GM23338 (cell line): Measurements from ENCODE around the gene SLC44A4. TPM values are rescaled to one million over a fixed set of nuclear protein-coding genes. Genes with fewer than 3 reads are reported as not detected.
"Not testable (repeated sequence)": the region's sequence is repeated elsewhere in the genome, so short reads cannot be mapped to it uniquely, and the experiment has no call there.

Source experiments
- ATAC-seq: fragments of 200-7000 bp; cut with Tn5 transposase; 3 replicates; pipeline ENCODE4 v1.9.1; 2020
- DNase-seq: peaks from one replicate; pipeline ENCODE4 v3.0.0-alpha.2; 2015; ENCODE audit warnings: low spot score
- H2AFZ ChIP-seq: fragments of 200-600 bp; sonication (generic); 2 replicates; pipeline ENCODE4 v1.8.0; 2016; ENCODE audit warnings: antibody characterized with exemption, mild to moderate bottlenecking, moderate library complexity
- H3F3A ChIP-seq: fragments of 200-600 bp; sonication (generic); replicated peaks from 2 replicates; pipeline ENCODE4 v1.8.0; 2017; ENCODE audit warnings: antibody characterized with exemption, mixed run types, low read depth
- H3K27ac ChIP-seq: fragments of 200-600 bp; sonication (generic); 2 replicates; pipeline ENCODE4 v1.6.1; 2016; ENCODE audit warnings: low read depth
- H3K27me3 ChIP-seq: fragments of 200-600 bp; sonication (generic); 2 replicates; pipeline ENCODE4 v1.8.0; 2016; ENCODE audit warnings: mild to moderate bottlenecking, mixed run types, moderate library complexity; ENCODE audit not compliant: insufficient read depth
- H3K36me3 ChIP-seq: fragments of 200-600 bp; sonication (generic); 2 replicates; pipeline ENCODE4 v1.8.0; 2016; ENCODE audit warnings: mild to moderate bottlenecking; ENCODE audit not compliant: insufficient read depth
- H3K4me1 ChIP-seq: fragments of 200-600 bp; sonication (generic); 2 replicates; pipeline ENCODE4 v1.8.0; 2016; ENCODE audit warnings: mild to moderate bottlenecking, moderate library complexity; ENCODE audit not compliant: insufficient read depth
- H3K4me2 ChIP-seq: fragments of 200-600 bp; sonication (generic); 2 replicates; pipeline ENCODE4 v1.7.1; 2017; ENCODE audit warnings: mixed run types
- H3K4me3 ChIP-seq: fragments of 200-600 bp; sonication (generic); 2 replicates; pipeline ENCODE4 v1.6.1; 2016; ENCODE audit warnings: mixed run types
- H3K79me2 ChIP-seq: fragments of 200-600 bp; sonication (generic); replicated peaks from 2 replicates; pipeline ENCODE4 v1.8.0; 2017; ENCODE audit warnings: mild to moderate bottlenecking; ENCODE audit not compliant: insufficient read depth
- H3K9me2 ChIP-seq: fragments of 200-600 bp; sonication (generic); 2 replicates; pipeline ENCODE4 v1.8.0; 2017; ENCODE audit not compliant: insufficient read depth
- H4K20me1 ChIP-seq: fragments of 200-600 bp; sonication (generic); replicated peaks from 2 replicates; pipeline ENCODE4 v1.8.0; 2017; ENCODE audit warnings: mild to moderate bottlenecking; ENCODE audit not compliant: insufficient read depth
- H3K27ac Mint-ChIP-seq: 2 replicates; pipeline ENCODE4 v1.8.0; 2020; ENCODE audit warnings: inconsistent platforms, mild to moderate bottlenecking, moderate library complexity, mixed read lengths
- H3K27me3 Mint-ChIP-seq: 3 replicates; pipeline ENCODE4 v1.8.0; 2022; ENCODE audit warnings: low read depth, mild to moderate bottlenecking, moderate library complexity, mixed read lengths, inconsistent platforms; ENCODE audit not compliant: insufficient read depth, poor library complexity
- H3K36me3 Mint-ChIP-seq: 3 replicates; pipeline ENCODE4 v1.8.0; 2021; ENCODE audit warnings: low read depth, mild to moderate bottlenecking, inconsistent platforms, moderate library complexity, mixed read lengths
- H3K4me1 Mint-ChIP-seq: 3 replicates; pipeline ENCODE4 v1.8.0; 2020; ENCODE audit warnings: mild to moderate bottlenecking, inconsistent platforms, mixed read lengths
- H3K4me3 Mint-ChIP-seq: 3 replicates; pipeline ENCODE4 v1.8.0; 2021; ENCODE audit warnings: moderate library complexity, mild to moderate bottlenecking, inconsistent platforms, mixed read lengths
- H3K9me3 Mint-ChIP-seq: 3 replicates; pipeline ENCODE4 v1.8.0; 2020; ENCODE audit warnings: moderate library complexity, mild to moderate bottlenecking, inconsistent platforms, mixed read lengths
- CREB1 ChIP-seq: fragments of 250-450 bp; sonication (Bioruptor Pico); IDR thresholded peaks from 2 replicates; pipeline ENCODE4 v1.5.0; 2020; ENCODE audit warnings: low read depth, mild to moderate bottlenecking, moderate library complexity
- CTCF ChIP-seq, 2 experiments: fragments of 200-600 bp in 1 of 2; sonication (generic) in 1 of 2; conservative IDR thresholded peaks; 2 replicates each; pipeline versions ENCODE4 v1.5.1 to v1.6.1; 2016 to 2017; ENCODE audit warnings: antibody characterized with exemption in 2 of 2, low read depth in 2 of 2, mild to moderate bottlenecking in 2 of 2, moderate library complexity in 1 of 2
- ETS1 ChIP-seq: IDR thresholded peaks from 2 replicates; pipeline ENCODE4 v1.6.1; 2016; ENCODE audit warnings: antibody characterized with exemption
- EZH2 ChIP-seq: fragments of 200-600 bp; sonication (generic); IDR thresholded peaks from one replicate; pipeline ENCODE4 v1.8.0; 2017; ENCODE audit warnings: antibody characterized with exemption, mild to moderate bottlenecking, low read depth; ENCODE audit not compliant: unreplicated experiment
- POLR2AphosphoS5 ChIP-seq: IDR thresholded peaks from 2 replicates; pipeline ENCODE4 v1.6.1; 2016; ENCODE audit warnings: antibody characterized with exemption, low read depth
- STAT1 ChIP-seq: IDR thresholded peaks from one replicate; pipeline ENCODE4 v1.6.1; 2016; ENCODE audit warnings: antibody characterized with exemption; ENCODE audit not compliant: unreplicated experiment
- ZNF331 ChIP-seq: fragments of 250-450 bp; sonication (Bioruptor Pico); IDR thresholded peaks from 2 replicates; pipeline ENCODE4 v1.5.0; 2020; ENCODE audit warnings: low read depth, mild to moderate bottlenecking, moderate library complexity
- polyA plus RNA-seq: library from polyadenylated mRNA; unstranded; fragments of >200 nt; fragmentation: Nextera tagmentation; extraction: Ambion mirVana; gene quantifications from 2 replicates; pipeline ENCODE4 v1.2.1, GENCODE V29; 2016
- total RNA-seq: library from RNA; depleted of rRNA; stranded (reverse); fragments of >200 nt; shearing (Covaris generic); gene quantifications from 2 replicates; pipeline ENCODE4 v1.2.3, GENCODE V29; 2014
- TF ChIP-seq, protein P1 (sequence below): IDR thresholded peaks from one replicate; pipeline ENCODE4 v1.6.1; 2018; ENCODE audit warnings: antibody characterized with exemption; ENCODE audit not compliant: unreplicated experiment

SLC44A4 gene
- total and polyA plus RNA-seq, 2 experiments from 2014 or later, result 1.1 to 3.7 TPM

- not testable (repeated sequence) for H3K4me1 Mint-ChIP-seq, H3K4me3 Mint-ChIP-seq, H3F3A ChIP-seq, H3K79me2 ChIP-seq, H3K4me3 ChIP-seq, H3K9me3 Mint-ChIP-seq, H3K36me3 Mint-ChIP-seq, H3K4me2 ChIP-seq, H3K27me3 Mint-ChIP-seq, H3K36me3 ChIP-seq, H3K27ac ChIP-seq, H2AFZ ChIP-seq, ATAC-seq, H3K27me3 ChIP-seq, H4K20me1 ChIP-seq, DNase-seq, H3K27ac Mint-ChIP-seq, H3K9me2 ChIP-seq
- H3K4me1 ChIP-seq, result peaks cover 12% of the 10 kb centered on the region
Observed at GRCh38 chr6:31908255-31908654, 29.5 kb upstream of the SLC44A4 start.

DNA sequence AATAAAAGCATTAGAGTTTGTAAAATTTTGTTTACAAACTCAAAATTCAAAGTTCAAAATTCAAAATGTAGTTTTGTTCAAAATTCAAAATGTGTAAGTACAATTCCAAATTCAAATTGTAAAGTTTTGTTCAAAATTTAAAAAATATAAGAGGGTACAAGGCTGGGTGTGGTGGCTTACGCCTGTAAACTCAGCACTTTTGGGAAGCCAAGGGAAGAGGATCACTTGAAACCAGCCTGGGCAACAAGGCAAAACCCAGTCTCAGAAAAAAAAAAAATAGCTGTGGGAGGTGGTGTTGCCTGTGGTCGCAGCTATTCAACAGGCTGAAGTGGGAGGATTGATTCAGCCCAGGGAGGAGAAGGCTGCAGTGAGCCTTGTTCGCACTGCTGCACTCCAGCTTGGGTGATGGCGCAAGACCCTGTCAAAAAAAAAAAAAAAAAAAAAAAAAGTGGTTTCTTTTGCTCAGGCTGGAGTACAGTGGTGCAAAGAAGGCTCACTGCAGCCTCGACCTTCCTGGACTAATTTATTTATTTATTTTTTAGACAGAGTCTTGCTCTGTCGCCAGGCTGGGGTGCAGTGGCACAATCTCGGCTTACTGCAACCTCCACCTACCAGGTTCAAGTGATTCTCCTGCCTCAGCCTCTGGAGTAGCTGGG, 28.5 kb upstream of the SLC44A4 start:
- Mint-ChIP-seq H3K4me3 (no peak overlapping the region; the same call in 2 of the 3 replicates), H3K27me3 (peaks cover 11% of the 10 kb centered on the region), H3K4me1 (peaks cover 16% of the 10 kb centered on the region), H3K36me3 (no peaks in the 10 kb centered on the region; the same call in 2 of the 3 replicates), H3K27ac (no peak overlapping the region), H3K9me3 (no peaks in the 10 kb centered on the region)
- no peaks in the 10 kb centered on the region for H3K79me2 ChIP-seq
- no peak overlapping the region for H3K27ac ChIP-seq
- DNase-seq, result no peak
- H3K4me1 ChIP-seq, result peaks cover 17% of the 10 kb centered on the region
- H3K4me2 ChIP-seq, result no peak overlapping the region
- no peak overlapping the region for H2AFZ ChIP-seq
- H3K36me3 ChIP-seq, result no peaks in the 10 kb centered on the region
- no peaks in the 10 kb centered on the region for H3K27me3 ChIP-seq
- peak; percentile 41 for ATAC-seq
- H4K20me1 ChIP-seq, result no peaks in the 10 kb centered on the region
- peaks cover 7% of the 10 kb centered on the region; the same call in 1 of the 2 replicates for H3F3A ChIP-seq
- H3K4me3 ChIP-seq, result no peak overlapping the region
- H3K9me2 ChIP-seq, result no peaks in the 10 kb centered on the region
- TF ChIP-seq EZH2 (no peak), CTCF (conservative IDR thresholded peaks at IDR 0.05; ENCODE audit: low read depth in 2 of 2) (no peak), CREB1 (CRISPR knock-in tag) (no peak), STAT1 (no peak), ZNF331 (CRISPR knock-in tag) (no peak), POLR2AphosphoS5 (no peak), ETS1 (no peak)
- TF ChIP-seq, protein P1, sequence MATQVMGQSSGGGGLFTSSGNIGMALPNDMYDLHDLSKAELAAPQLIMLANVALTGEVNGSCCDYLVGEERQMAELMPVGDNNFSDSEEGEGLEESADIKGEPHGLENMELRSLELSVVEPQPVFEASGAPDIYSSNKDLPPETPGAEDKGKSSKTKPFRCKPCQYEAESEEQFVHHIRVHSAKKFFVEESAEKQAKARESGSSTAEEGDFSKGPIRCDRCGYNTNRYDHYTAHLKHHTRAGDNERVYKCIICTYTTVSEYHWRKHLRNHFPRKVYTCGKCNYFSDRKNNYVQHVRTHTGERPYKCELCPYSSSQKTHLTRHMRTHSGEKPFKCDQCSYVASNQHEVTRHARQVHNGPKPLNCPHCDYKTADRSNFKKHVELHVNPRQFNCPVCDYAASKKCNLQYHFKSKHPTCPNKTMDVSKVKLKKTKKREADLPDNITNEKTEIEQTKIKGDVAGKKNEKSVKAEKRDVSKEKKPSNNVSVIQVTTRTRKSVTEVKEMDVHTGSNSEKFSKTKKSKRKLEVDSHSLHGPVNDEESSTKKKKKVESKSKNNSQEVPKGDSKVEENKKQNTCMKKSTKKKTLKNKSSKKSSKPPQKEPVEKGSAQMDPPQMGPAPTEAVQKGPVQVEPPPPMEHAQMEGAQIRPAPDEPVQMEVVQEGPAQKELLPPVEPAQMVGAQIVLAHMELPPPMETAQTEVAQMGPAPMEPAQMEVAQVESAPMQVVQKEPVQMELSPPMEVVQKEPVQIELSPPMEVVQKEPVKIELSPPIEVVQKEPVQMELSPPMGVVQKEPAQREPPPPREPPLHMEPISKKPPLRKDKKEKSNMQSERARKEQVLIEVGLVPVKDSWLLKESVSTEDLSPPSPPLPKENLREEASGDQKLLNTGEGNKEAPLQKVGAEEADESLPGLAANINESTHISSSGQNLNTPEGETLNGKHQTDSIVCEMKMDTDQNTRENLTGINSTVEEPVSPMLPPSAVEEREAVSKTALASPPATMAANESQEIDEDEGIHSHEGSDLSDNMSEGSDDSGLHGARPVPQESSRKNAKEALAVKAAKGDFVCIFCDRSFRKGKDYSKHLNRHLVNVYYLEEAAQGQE, result no peak
